Measurements from ENCODE around the gene AQP3. TPM values are rescaled to one million over a fixed set of nuclear protein-coding genes. Genes with fewer than 3 reads are reported as not detected.

The AQP3 gene
- total RNA-seq, 1 experiment from 2014 or later = 5.5 TPM

DNA sequence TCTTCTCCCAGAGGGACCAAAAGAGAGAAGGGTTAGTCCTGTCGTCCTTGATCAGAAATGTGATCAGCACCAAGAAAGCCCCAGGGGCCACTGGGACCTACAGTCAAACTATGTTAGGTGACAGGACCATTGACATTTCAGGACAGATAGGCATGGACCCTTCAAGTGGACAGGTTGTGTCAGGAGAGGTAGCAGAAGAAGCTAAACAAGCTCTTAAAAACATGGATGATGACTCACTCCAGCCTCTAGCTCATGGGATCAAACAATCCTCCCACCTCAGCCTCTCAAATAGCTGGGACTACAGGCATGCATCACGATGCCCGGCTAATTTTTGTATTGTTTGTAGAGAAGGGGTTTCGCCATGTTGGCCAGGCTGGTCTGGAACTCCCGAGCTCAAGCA is 2.3 kb upstream of the AQP3 start:
- Histone ChIP-seq H3K4me1 (ENCODE audit: control insufficient read depth in 1 of 2, insufficient read depth in 2 of 2, low read length in 2 of 2) (peaks cover 50 to 60% of the 10 kb centered on the region in 2 experiments), H3K9ac (ENCODE audit: low read length) (no peak overlapping the region), H4K20me1 (ENCODE audit: insufficient read depth) (no peaks in the 10 kb centered on the region), H2AFZ (ENCODE audit: low read depth, low read length, poor library complexity, severe bottlenecking) (no peak overlapping the region), H3K27ac (ENCODE audit: low read depth, low read length) (no peak overlapping the region), H3K79me2 (ENCODE audit: insufficient read depth, low read length) (no peaks in the 10 kb centered on the region), H3K9me3 (ENCODE audit: control insufficient read depth in 1 of 2, insufficient read depth in 1 of 2, low read depth in 1 of 2, low read length in 2 of 2) (no peaks in the 10 kb centered on the region), H3K36me3 (ENCODE audit: control insufficient read depth in 1 of 2, insufficient read depth in 2 of 2, low read length in 2 of 2) (no peaks in the 10 kb centered on the region), H3K9me2 (ENCODE audit: insufficient read depth) (no peaks in the 10 kb centered on the region), H3K27me3 (ENCODE audit: insufficient read depth, low read length) (no peaks in the 10 kb centered on the region), H3K4me3 (replicated peaks in 1 of 2; ENCODE audit: low read depth in 1 of 2, low read length in 2 of 2) (no peak overlapping the region), H3K4me2 (ENCODE audit: low read length) (no peak overlapping the region)
- TF ChIP-seq POLR2A (IDR thresholded peaks at IDR 0.05; ENCODE audit: borderline replicate concordance, extremely low read depth, insufficient read depth, insufficient read length) = no peak
- TF ChIP-seq JUND (IDR thresholded peaks at IDR 0.05) = no peak
- no peak for TF ChIP-seq SRF (IDR thresholded peaks at IDR 0.05; ENCODE audit: low read depth)
- TF ChIP-seq CEBPB (IDR thresholded peaks at IDR 0.05; ENCODE audit: low read depth) = no peak
- TF ChIP-seq, protein P1, sequence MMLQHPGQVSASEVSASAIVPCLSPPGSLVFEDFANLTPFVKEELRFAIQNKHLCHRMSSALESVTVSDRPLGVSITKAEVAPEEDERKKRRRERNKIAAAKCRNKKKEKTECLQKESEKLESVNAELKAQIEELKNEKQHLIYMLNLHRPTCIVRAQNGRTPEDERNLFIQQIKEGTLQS (IDR thresholded peaks at IDR 0.05) = no peak
- TF ChIP-seq YY1 (IDR thresholded peaks at IDR 0.05; ENCODE audit: extremely low read depth, insufficient replicate concordance, low read depth, low read length) = no peak
- TF ChIP-seq EZH2phosphoT487 (IDR thresholded peaks at IDR 0.05; ENCODE audit: borderline replicate concordance) = no peak
- no peak for TF ChIP-seq ELF1 (IDR thresholded peaks at IDR 0.05; ENCODE audit: borderline replicate concordance, low read depth)
- no peak for TF ChIP-seq EGR1 (IDR thresholded peaks at IDR 0.05; ENCODE audit: low read depth)
- TF ChIP-seq SP1 (IDR thresholded peaks at IDR 0.05; ENCODE audit: low read depth) = no peak
- TF ChIP-seq EZH2 (IDR thresholded peaks at IDR 0.05) = no peak
- TF ChIP-seq, protein P2, sequence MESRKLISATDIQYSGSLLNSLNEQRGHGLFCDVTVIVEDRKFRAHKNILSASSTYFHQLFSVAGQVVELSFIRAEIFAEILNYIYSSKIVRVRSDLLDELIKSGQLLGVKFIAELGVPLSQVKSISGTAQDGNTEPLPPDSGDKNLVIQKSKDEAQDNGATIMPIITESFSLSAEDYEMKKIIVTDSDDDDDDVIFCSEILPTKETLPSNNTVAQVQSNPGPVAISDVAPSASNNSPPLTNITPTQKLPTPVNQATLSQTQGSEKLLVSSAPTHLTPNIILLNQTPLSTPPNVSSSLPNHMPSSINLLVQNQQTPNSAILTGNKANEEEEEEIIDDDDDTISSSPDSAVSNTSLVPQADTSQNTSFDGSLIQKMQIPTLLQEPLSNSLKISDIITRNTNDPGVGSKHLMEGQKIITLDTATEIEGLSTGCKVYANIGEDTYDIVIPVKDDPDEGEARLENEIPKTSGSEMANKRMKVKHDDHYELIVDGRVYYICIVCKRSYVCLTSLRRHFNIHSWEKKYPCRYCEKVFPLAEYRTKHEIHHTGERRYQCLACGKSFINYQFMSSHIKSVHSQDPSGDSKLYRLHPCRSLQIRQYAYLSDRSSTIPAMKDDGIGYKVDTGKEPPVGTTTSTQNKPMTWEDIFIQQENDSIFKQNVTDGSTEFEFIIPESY (IDR thresholded peaks at IDR 0.05; ENCODE audit: extremely low read depth, insufficient replicate concordance, low read length) = no peak
- no peak for TF ChIP-seq ZFX (IDR thresholded peaks at IDR 0.05)
- no peak for TF ChIP-seq RAD21 (IDR thresholded peaks at IDR 0.05; ENCODE audit: low read depth)
- TF ChIP-seq TCF7L2 (IDR thresholded peaks at IDR 0.05; ENCODE audit: borderline replicate concordance, extremely low read depth, insufficient read depth, insufficient read length) = no peak
- TF ChIP-seq, protein P3, sequence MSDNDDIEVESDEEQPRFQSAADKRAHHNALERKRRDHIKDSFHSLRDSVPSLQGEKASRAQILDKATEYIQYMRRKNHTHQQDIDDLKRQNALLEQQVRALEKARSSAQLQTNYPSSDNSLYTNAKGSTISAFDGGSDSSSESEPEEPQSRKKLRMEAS (IDR thresholded peaks at IDR 0.05) = no peak
- ATAC-seq (no peak), DNase-seq (ENCODE audit: low read depth, low spot score) (no peak)
- CTCF ChIA-PET = interaction anchor here (1.1 to 4.0 kb wide), 3 partner anchors 8 to 74 kb away, joined by 3 to 39 read pairs (median 5); no protein-coding TSS in a partner anchor
- no TSS peak for BruUV-seq (replicated peaks)
- POLR2A ChIA-PET = interaction anchor here (0.9 kb wide), 1 partner anchor 34 kb away, joined by 3 read pairs; no protein-coding TSS in a partner anchor
- intact Hi-C loops (cut with micrococcal nuclease) = no loop called here
- RAD21 ChIA-PET (ENCODE audit: low non-redundant PET in 1 of 2, low total read pairs in 2 of 2, uncharacterized antibody in 2 of 2, unreplicated experiment in 2 of 2) = interaction anchor here in 1 of 2 experiments (0.6 kb wide), 1 partner anchor 33 kb away, joined by 4 read pairs; no protein-coding TSS in a partner anchor
